Measurements from ENCODE around the gene DTNB.

DNA sequence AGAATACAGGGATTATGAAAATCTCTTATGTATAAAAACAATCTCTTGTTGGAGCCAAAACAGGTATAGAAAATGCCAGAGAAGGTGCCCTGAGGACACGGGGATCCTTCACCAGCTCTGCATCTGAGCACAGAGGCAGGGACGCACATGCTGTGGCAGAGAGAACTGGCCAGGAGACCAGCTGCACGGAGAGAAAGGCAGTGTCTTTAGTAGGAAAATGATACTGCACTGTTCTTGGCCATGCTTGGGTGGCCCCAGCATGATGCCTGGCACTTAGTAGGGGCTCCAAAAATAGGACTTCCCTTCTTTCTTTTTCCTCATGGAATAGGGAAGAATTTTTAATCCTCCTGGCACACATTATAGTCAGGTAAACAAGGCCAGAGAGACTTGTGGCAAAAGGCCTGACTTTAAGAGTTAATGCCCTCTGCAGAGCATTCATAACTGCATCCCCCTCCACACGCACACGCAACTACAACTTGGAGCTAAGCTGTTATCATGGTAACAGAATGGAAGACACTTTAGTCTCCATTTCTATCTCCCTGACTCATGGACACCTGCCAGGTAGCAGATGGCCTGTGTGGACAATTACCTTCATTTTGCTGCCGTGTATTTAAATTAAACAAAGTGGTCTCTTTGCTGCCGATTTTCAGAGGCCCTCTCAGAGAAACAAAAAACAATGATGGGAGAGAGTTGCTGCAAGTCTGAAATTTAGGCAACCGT lies 271.9 kb downstream of the DTNB start:
- TF ChIP-seq, protein P1, sequence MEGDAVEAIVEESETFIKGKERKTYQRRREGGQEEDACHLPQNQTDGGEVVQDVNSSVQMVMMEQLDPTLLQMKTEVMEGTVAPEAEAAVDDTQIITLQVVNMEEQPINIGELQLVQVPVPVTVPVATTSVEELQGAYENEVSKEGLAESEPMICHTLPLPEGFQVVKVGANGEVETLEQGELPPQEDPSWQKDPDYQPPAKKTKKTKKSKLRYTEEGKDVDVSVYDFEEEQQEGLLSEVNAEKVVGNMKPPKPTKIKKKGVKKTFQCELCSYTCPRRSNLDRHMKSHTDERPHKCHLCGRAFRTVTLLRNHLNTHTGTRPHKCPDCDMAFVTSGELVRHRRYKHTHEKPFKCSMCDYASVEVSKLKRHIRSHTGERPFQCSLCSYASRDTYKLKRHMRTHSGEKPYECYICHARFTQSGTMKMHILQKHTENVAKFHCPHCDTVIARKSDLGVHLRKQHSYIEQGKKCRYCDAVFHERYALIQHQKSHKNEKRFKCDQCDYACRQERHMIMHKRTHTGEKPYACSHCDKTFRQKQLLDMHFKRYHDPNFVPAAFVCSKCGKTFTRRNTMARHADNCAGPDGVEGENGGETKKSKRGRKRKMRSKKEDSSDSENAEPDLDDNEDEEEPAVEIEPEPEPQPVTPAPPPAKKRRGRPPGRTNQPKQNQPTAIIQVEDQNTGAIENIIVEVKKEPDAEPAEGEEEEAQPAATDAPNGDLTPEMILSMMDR (IDR thresholded peaks at IDR 0.05) = no peak
- no peak for TF ChIP-seq GATA2 (CRISPR knock-in tag; IDR thresholded peaks at IDR 0.05)

Data from SK-N-SH (cell line).